IMR-90 (cell line): ENCODE data around the gene PPP1R12C. TPM values are rescaled to one million over a fixed set of nuclear protein-coding genes. Genes with fewer than 3 reads are reported as not detected.

Experiments used
- ATAC-seq: fragments of 200-7000 bp; cut with Tn5 transposase; 2 replicates; pipeline ENCODE4 v1.9.1; 2020; ENCODE audit warnings: low read depth, mild to moderate bottlenecking, moderate library complexity
- BruUV-seq: library from RNA; stranded (reverse); fragments of 400-500 nt; replicated peaks from 2 replicates; lab custom pipeline; 2021; lab: Mats Ljungman, UMichigan
- CTCF ChIA-PET: fragments of 300-600 bp; formaldehyde crosslinking; extraction: SDS; loops from one replicate; lab custom pipeline; 2021; ENCODE audit warnings: antibody characterized with exemption; lab: Yijun Ruan, JAX
- POLR2A ChIA-PET: fragments of 300-600 bp; sonication (Branson Sonifier 250); formaldehyde crosslinking; loops from one replicate; lab custom pipeline; 2022; ENCODE audit warnings: antibody characterized with exemption; ENCODE audit not compliant: unreplicated experiment; lab: Charles Lee
- DNase-seq: peaks from one replicate; pipeline ENCODE4 v3.0.0; 2013
- H2AFZ ChIP-seq: replicated peaks from 2 replicates; pipeline ENCODE3; 2013; ENCODE audit warnings: low read length, mild to moderate bottlenecking; ENCODE audit not compliant: poor library complexity
- H2AK5ac ChIP-seq: 2 replicates; pipeline ENCODE4 v1.6.1; 2013; ENCODE audit warnings: low read depth, low read length, inconsistent platforms
- H2AK9ac ChIP-seq: replicated peaks from 2 replicates; pipeline ENCODE3; 2013; ENCODE audit warnings: mild to moderate bottlenecking, low read depth, low read length, moderate library complexity; ENCODE audit not compliant: poor library complexity
- H2BK120ac ChIP-seq: 2 replicates; pipeline ENCODE4 v1.6.1; 2013; ENCODE audit warnings: low read depth, low read length, inconsistent platforms
- H2BK15ac ChIP-seq: 3 replicates; pipeline ENCODE4 v1.6.1; 2013; ENCODE audit warnings: low read depth, low read length, inconsistent platforms
- H2BK20ac ChIP-seq: 2 replicates; pipeline ENCODE4 v1.6.1; 2013; ENCODE audit warnings: low read depth, mild to moderate bottlenecking, inconsistent platforms, low read length, moderate library complexity
- H2BK5ac ChIP-seq: 2 replicates; pipeline ENCODE4 v1.6.1; 2013; ENCODE audit warnings: mild to moderate bottlenecking, low read depth, low read length, inconsistent platforms; ENCODE audit not compliant: poor library complexity, severe bottlenecking
- H3K14ac ChIP-seq: replicated peaks from 2 replicates; pipeline ENCODE4 v1.6.1; 2013; ENCODE audit warnings: low read depth, low read length, inconsistent platforms
- H3K18ac ChIP-seq: 2 replicates; pipeline ENCODE4 v1.6.1; 2013; ENCODE audit warnings: low read depth, low read length, control low read depth
- H3K23ac ChIP-seq: 2 replicates; pipeline ENCODE4 v1.6.1; 2013; ENCODE audit warnings: low read depth, low read length, inconsistent platforms
- H3K27ac ChIP-seq: 2 replicates; pipeline ENCODE4 v1.5.1; 2013; ENCODE audit warnings: mild to moderate bottlenecking, control low read depth, low read length; ENCODE audit not compliant: insufficient read depth
- H3K27me3 ChIP-seq: 2 replicates; pipeline ENCODE4 v1.6.1; 2013; ENCODE audit warnings: low read length; ENCODE audit not compliant: control insufficient read depth, insufficient read depth
- H3K36me3 ChIP-seq: 2 replicates; pipeline ENCODE4 v1.6.1; 2013; ENCODE audit warnings: low read length, mixed read lengths; ENCODE audit not compliant: control insufficient read depth, insufficient read depth
- H3K4ac ChIP-seq: 2 replicates; pipeline ENCODE4 v1.6.1; 2013; ENCODE audit warnings: low read depth, low read length, inconsistent platforms
- H3K4me1 ChIP-seq: 2 replicates; pipeline ENCODE4 v1.6.1; 2013; ENCODE audit warnings: low read length, mixed read lengths; ENCODE audit not compliant: control insufficient read depth, insufficient read depth
- H3K4me2 ChIP-seq: 2 replicates; pipeline ENCODE4 v1.6.1; 2013; ENCODE audit warnings: low read depth, mild to moderate bottlenecking, control low read depth, low read length, moderate library complexity
- H3K4me3 ChIP-seq: 2 replicates; pipeline ENCODE4 v1.5.1; 2013; ENCODE audit warnings: low read depth, mild to moderate bottlenecking, control low read depth, low read length, moderate library complexity; ENCODE audit not compliant: insufficient read depth
- H3K56ac ChIP-seq: 2 replicates; pipeline ENCODE4 v1.6.1; 2013; ENCODE audit warnings: low read length, inconsistent platforms; ENCODE audit not compliant: insufficient read depth; ENCODE audit errors: extremely low read depth
- H3K79me1 ChIP-seq, 2 experiments: 2 replicates each; pipeline ENCODE4 v1.6.1; 2013; ENCODE audit warnings: low read length in 2 of 2, inconsistent platforms in 1 of 2, low read depth in 1 of 2
- H3K9ac ChIP-seq: 2 replicates; pipeline ENCODE4 v1.6.1; 2013; ENCODE audit warnings: low read depth, low read length, control low read depth
- H3K9me1 ChIP-seq: 2 replicates; pipeline ENCODE4 v1.6.1; 2013; ENCODE audit warnings: low read length, inconsistent platforms; ENCODE audit not compliant: insufficient read depth
- H3K9me3 ChIP-seq: 2 replicates; pipeline ENCODE4 v1.6.1; 2013; ENCODE audit warnings: low read length; ENCODE audit not compliant: control insufficient read depth, insufficient read depth
- H4K20me1 ChIP-seq: 2 replicates; pipeline ENCODE4 v1.6.1; 2013; ENCODE audit warnings: low read length, inconsistent platforms; ENCODE audit not compliant: insufficient read depth
- H4K5ac ChIP-seq: 2 replicates; pipeline ENCODE4 v1.6.1; 2013; ENCODE audit warnings: mild to moderate bottlenecking, low read depth, low read length, control low read depth
- H4K8ac ChIP-seq, 2 experiments: 2 replicates each; pipeline ENCODE4 v1.6.1; 2013; ENCODE audit warnings: low read depth in 2 of 2, low read length in 2 of 2, control low read depth in 1 of 2, inconsistent platforms in 1 of 2
- H4K91ac ChIP-seq: 2 replicates; pipeline ENCODE4 v1.6.1; 2013; ENCODE audit warnings: low read depth, low read length, inconsistent platforms; ENCODE audit not compliant: insufficient read depth
- CEBPB ChIP-seq: IDR thresholded peaks from 2 replicates; pipeline ENCODE4 v1.6.1; 2012; ENCODE audit warnings: low read depth, low read length, improper control_type of control experiment
- ELK1 ChIP-seq: fragments of 150-350 bp; IDR thresholded peaks from 2 replicates; pipeline ENCODE4 v1.6.1; 2016; ENCODE audit warnings: low read depth, mild to moderate bottlenecking, low read length, moderate library complexity, borderline replicate concordance
- FOS ChIP-seq: fragments of 150-350 bp; IDR thresholded peaks from 2 replicates; pipeline ENCODE4 v1.6.1; 2016; ENCODE audit warnings: low read depth, low read length
- MAZ ChIP-seq: IDR thresholded peaks from 2 replicates; pipeline ENCODE4 v1.6.1; 2012; ENCODE audit warnings: low read depth, mild to moderate bottlenecking, low read length, improper control_type of control experiment, moderate library complexity, borderline replicate concordance
- MXI1 ChIP-seq: IDR thresholded peaks from 2 replicates; pipeline ENCODE4 v1.6.1; 2012; ENCODE audit warnings: low read depth, mild to moderate bottlenecking, low read length, moderate library complexity, borderline replicate concordance
- NFE2L2 ChIP-seq: fragments of 150-350 bp; IDR thresholded peaks from 2 replicates; pipeline ENCODE4 v1.6.1; 2016; ENCODE audit warnings: low read depth, mild to moderate bottlenecking, low read length
- POLR2A ChIP-seq: IDR thresholded peaks from 2 replicates; pipeline ENCODE4 v1.6.1; 2012; ENCODE audit warnings: mild to moderate bottlenecking, low read depth, low read length
- RAD21 ChIP-seq: IDR thresholded peaks from 2 replicates; pipeline ENCODE4 v1.6.1; 2012; ENCODE audit warnings: low read length, improper control_type of control experiment
- RCOR1 ChIP-seq: IDR thresholded peaks from 2 replicates; pipeline ENCODE4 v1.6.1; 2012; ENCODE audit warnings: mild to moderate bottlenecking, low read length, improper control_type of control experiment; ENCODE audit not compliant: insufficient replicate concordance
- RFX5 ChIP-seq: IDR thresholded peaks from 2 replicates; pipeline ENCODE4 v1.8.0; 2012; ENCODE audit warnings: low read depth, mild to moderate bottlenecking, low read length, moderate library complexity
- SMC3 ChIP-seq: fragments of 150-350 bp; IDR thresholded peaks from 2 replicates; pipeline ENCODE4 v1.6.1; 2016; ENCODE audit warnings: low read depth, mild to moderate bottlenecking, antibody characterized with exemption, low read length, moderate library complexity
- USF2 ChIP-seq: fragments of 150-350 bp; IDR thresholded peaks from 2 replicates; pipeline ENCODE4 v1.6.1; 2017; ENCODE audit warnings: mild to moderate bottlenecking, antibody characterized with exemption, low read length, low read depth
- WGBS, 2 experiments: methylation state at CpG; one replicate each; pipeline versions ENCODE4 v1.1.5 to v1.1.7; 2013; ENCODE audit warnings: missing lambda C conversion rate in 2 of 2; ENCODE audit not compliant: insufficient read length in 1 of 2; ENCODE audit errors: extremely low coverage in 2 of 2; 5-methylcytosine and 5-hydroxymethylcytosine counted together
- dilution Hi-C: fragments of 300-500 bp; cut with HindIII; formaldehyde crosslinking; loops from one replicate; pipeline ENCODE4 v1.14.3; 2018; ENCODE audit warnings: low sequenced_read_pairs; ENCODE audit not compliant: unreplicated experiment
- in situ Hi-C: fragments of 300-500 bp; cut with MboI; formaldehyde crosslinking; loops from 3 replicates; pipeline ENCODE4 v1.14.3; 2019; ENCODE audit warnings: low sequenced_read_pairs, inconsistent platforms, mixed read lengths
- intact Hi-C: fragments of 100-400 bp; cut with micrococcal nuclease; formaldehyde crosslinking; loops from 2 replicates; pipeline ENCODE4 v1.10.0; 2022
- polyA plus RNA-seq, 3 experiments: library from polyadenylated mRNA; depleted of rRNA; stranded (reverse); fragments of >200 nt; gene quantifications; 2 replicates each; pipeline ENCODE4 v1.2.3, GENCODE V29; 2012; ENCODE audit warnings: low replicate concordance in 1 of 3
- total RNA-seq: library from RNA; depleted of rRNA; stranded (reverse); fragments of >200 nt; gene quantifications from 2 replicates; pipeline ENCODE4 v1.2.3, GENCODE V29; 2012
- TF ChIP-seq, protein P1 (sequence below): conservative IDR thresholded peaks from 2 replicates; pipeline ENCODE4 v1.5.1; 2012; ENCODE audit warnings: mild to moderate bottlenecking, low read depth, low read length, improper control_type of control experiment

Gene PPP1R12C
- total and polyA plus RNA-seq, 2 of the 4 experiments (the other 2 are of a cell fraction): 21.5 to 81.4 TPM

DNA sequence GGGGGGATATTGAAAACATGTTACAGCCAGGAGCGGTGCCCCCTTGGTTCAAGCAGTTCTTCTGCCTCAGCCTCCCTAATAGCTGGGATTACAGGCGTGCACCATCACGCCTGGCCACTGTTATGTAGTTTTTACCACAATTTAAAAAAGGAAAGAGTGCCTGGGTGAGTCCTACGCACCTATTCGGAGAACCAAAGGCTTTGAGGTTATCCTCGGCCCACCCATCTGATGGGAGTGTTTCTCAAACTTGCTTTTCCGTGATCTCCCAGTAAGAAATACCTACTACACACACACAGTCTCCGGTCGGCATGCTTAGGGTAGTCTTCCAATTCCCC, 75.1 kb downstream of the PPP1R12C start:
- Histone ChIP-seq H3K4me2 (no peak overlapping the region), H2BK5ac (no peak overlapping the region), H3K36me3 (peaks cover 18% of the 10 kb centered on the region), H4K8ac (no peak overlapping the region), H3K56ac (no peak overlapping the region), H4K91ac (no peak overlapping the region), H3K9me1 (no peaks in the 10 kb centered on the region), H2AFZ (no peak overlapping the region), H3K27me3 (no peaks in the 10 kb centered on the region), H3K4ac (no peak overlapping the region), H2BK120ac (no peak overlapping the region), H3K79me1 (no peaks in the 10 kb centered on the region), H3K27ac (no peak overlapping the region), H4K5ac (no peak overlapping the region), H4K20me1 (no peaks in the 10 kb centered on the region), H3K4me3 (no peak overlapping the region), H2AK9ac (no peak overlapping the region), H3K4me1 (no peaks in the 10 kb centered on the region), H3K9me3 (no peaks in the 10 kb centered on the region), H2BK20ac (no peak overlapping the region), H3K23ac (no peak overlapping the region), H2BK15ac (no peak overlapping the region), H2AK5ac (no peak overlapping the region), H3K9ac (no peak overlapping the region), H3K14ac (no peak overlapping the region), H3K18ac (no peak overlapping the region)
- in situ Hi-C loops (no loop called here), dilution Hi-C loops (no loop called here), intact Hi-C loops (no loop called here)
- WGBS, 2 experiments: 88% methylated on average over 3 of the region's 9 CpGs; no CpG with 5 or more reads in 1 of the 2 experiments
- ChIA-PET POLR2A (no interaction called here), CTCF (no interaction called here)
- ATAC-seq: no peak
- TF ChIP-seq FOS: no peak
- TF ChIP-seq RAD21: no peak
- TF ChIP-seq NFE2L2: no peak
- TF ChIP-seq ELK1: no peak
- no peak for TF ChIP-seq CEBPB
- no peak for TF ChIP-seq MAZ
- no peak for TF ChIP-seq RFX5
- no peak for TF ChIP-seq POLR2A
- no peak for TF ChIP-seq SMC3
- TF ChIP-seq, protein P1, sequence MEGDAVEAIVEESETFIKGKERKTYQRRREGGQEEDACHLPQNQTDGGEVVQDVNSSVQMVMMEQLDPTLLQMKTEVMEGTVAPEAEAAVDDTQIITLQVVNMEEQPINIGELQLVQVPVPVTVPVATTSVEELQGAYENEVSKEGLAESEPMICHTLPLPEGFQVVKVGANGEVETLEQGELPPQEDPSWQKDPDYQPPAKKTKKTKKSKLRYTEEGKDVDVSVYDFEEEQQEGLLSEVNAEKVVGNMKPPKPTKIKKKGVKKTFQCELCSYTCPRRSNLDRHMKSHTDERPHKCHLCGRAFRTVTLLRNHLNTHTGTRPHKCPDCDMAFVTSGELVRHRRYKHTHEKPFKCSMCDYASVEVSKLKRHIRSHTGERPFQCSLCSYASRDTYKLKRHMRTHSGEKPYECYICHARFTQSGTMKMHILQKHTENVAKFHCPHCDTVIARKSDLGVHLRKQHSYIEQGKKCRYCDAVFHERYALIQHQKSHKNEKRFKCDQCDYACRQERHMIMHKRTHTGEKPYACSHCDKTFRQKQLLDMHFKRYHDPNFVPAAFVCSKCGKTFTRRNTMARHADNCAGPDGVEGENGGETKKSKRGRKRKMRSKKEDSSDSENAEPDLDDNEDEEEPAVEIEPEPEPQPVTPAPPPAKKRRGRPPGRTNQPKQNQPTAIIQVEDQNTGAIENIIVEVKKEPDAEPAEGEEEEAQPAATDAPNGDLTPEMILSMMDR: no peak
- no peak for TF ChIP-seq MXI1
- TF ChIP-seq USF2: no peak
- no peak for TF ChIP-seq RCOR1
- DNase-seq: no peak
- no TSS peak for BruUV-seq
